ENCODE results near the gene MNT. TPM values are rescaled to one million over a fixed set of nuclear protein-coding genes. Genes with fewer than 3 reads are reported as not detected.
A peak's percentile ranks its signal among the peaks of the same experiment; 100 is the strongest.

The MNT gene
- total RNA-seq, 1 donor from 2014 or later: 32.7 TPM

- H3K4me1 ChIP-seq: peaks cover 18% of the 10 kb centered on the region
- ATAC-seq: peak; percentile 71
These were observed 63.1 kb downstream of the MNT start for GRCh38 chr17:2337544-2338314.

GRCh38 chr17:2336852-2337543, 63.9 kb downstream of the MNT start, which contains the start of gene SGSM2:
Gene SGSM2 (plus strand): TSS chr17:2337501. CDS start chr17:2337689, 188 bp downstream.
- Histone ChIP-seq H3K4me1 (peaks cover 18% of the 10 kb centered on the region), H3K4me3 (peak within 1 kb of the TSS; percentile 84), H3K36me3 (peaks cover 42% of the 10 kb centered on the region), H3K27ac (peak within 1 kb of the TSS; percentile 79), H3K27me3 (no peaks in the 10 kb centered on the region), H3K9me3 (no peaks in the 10 kb centered on the region)
- DNase-seq (peak; percentile 86), ATAC-seq (peak; percentile 79)
- intact Hi-C loops (cut with DNase I): no loop called here
- no peak for TF ChIP-seq CTCF (IDR thresholded peaks at IDR 0.05)

More at GRCh38 chr17:2337544-2338314, 63.1 kb downstream of the MNT start:
- Histone ChIP-seq H3K27me3 (no peaks in the 10 kb centered on the region), H3K4me3 (peak overlapping the region; percentile 84), H3K9me3 (no peaks in the 10 kb centered on the region), H3K27ac (peak overlapping the region; percentile 79), H3K36me3 (peaks cover 38% of the 10 kb centered on the region)
- DNase-seq: peak; percentile 87
- TF ChIP-seq CTCF (IDR thresholded peaks at IDR 0.05): no peak
- intact Hi-C loops (cut with DNase I): no loop called here

GRCh38 chr17:2336215-2336851, 64.5 kb downstream of the MNT start, which contains the start of gene TSR1:
Gene TSR1 (minus strand): TSS chr17:2336457. CDS start chr17:2336427, 30 bp downstream.
- peak; percentile 95 for DNase-seq
- Histone ChIP-seq H3K36me3 (peaks cover 42% of the 10 kb centered on the region), H3K27me3 (no peaks in the 10 kb centered on the region), H3K4me3 (peak within 1 kb of the TSS; percentile 84), H3K9me3 (no peaks in the 10 kb centered on the region), H3K4me1 (peaks cover 18% of the 10 kb centered on the region), H3K27ac (peak within 1 kb of the TSS; percentile 59)
- intact Hi-C loops (cut with DNase I): no loop called here
- TF ChIP-seq CTCF (IDR thresholded peaks at IDR 0.05): peak; percentile 24
- peak; percentile 96 for ATAC-seq

- intact Hi-C loops (cut with DNase I): no loop called here
- no peaks in the 10 kb centered on the region for H3K27me3 ChIP-seq
- peak overlapping the region; percentile 84 for H3K4me3 ChIP-seq
- TF ChIP-seq CTCF (IDR thresholded peaks at IDR 0.05): no peak
- peaks cover 45% of the 10 kb centered on the region for H3K36me3 ChIP-seq
- no peak for ATAC-seq
- DNase-seq: no peak
- peaks cover 18% of the 10 kb centered on the region for H3K4me1 ChIP-seq
- peak overlapping the region; percentile 59 for H3K27ac ChIP-seq
- H3K9me3 ChIP-seq: no peaks in the 10 kb centered on the region
These were observed 65.1 kb downstream of the MNT start for GRCh38 chr17:2335726-2336214.

Other genes with a start within 250 kb of the MNT start
- 28.8 TPM for gene SMG6, start 97.3 kb downstream of the MNT start, total RNA-seq
- gene SRR, start 97.1 kb downstream of the MNT start, total RNA-seq: 6.3 TPM
- gene TSR1, start 64.6 kb downstream of the MNT start, total RNA-seq: 17.7 TPM
- 55.0 TPM for gene SGSM2, start 63.6 kb downstream of the MNT start, total RNA-seq
- 30.0 TPM for gene METTL16, start 110.8 kb upstream of the MNT start, total RNA-seq
- 144 TPM for gene PAFAH1B1, start 192.6 kb upstream of the MNT start, total RNA-seq

Data from upper lobe of right lung (tissue), 1 donor.